ENCODE results near the gene CPEB3. TPM values are rescaled to one million over a fixed set of nuclear protein-coding genes. Genes with fewer than 3 reads are reported as not detected.

Gene CPEB3
- total RNA-seq, 2 donors from 2014 or later = 6.9 to 11.4 TPM

DNA sequence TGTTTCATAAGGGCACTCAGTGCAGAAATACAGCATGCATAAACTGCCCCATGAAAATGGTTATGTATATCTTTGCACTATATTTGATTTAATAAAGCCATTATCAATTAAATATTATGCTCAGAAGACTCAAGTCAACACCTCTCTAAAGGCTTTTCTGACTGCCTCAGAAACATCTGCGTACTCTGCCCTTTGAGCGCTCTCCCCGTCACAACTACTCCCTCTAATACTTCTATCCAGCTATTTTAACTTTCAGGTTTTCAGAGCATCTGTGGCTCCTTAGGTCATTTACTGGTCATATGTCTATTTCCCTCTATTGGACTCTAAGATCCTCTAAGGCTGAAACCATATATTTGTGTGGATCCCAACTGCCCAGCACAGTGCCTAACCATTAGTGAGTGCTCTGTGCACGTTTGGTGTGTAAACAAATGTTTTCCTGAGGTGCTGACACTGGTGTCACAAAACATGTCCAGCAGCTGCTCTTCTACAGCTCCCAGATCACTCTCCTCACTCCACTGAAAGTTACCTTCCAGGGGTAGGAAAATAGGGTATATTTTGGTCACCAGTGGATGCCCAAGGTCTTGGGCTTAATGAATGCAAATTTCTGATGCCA, 188.2 kb downstream of the CPEB3 start:
- Histone ChIP-seq H3K4me1 (peaks cover 0 to 42% of the 10 kb centered on the region in 2 donors), H3K27ac (peak overlapping the region; percentile 68 to 75), H3K4me3 (no peak overlapping the region), H3K9me3 (no peaks in the 10 kb centered on the region), H3K36me3 (no peaks in the 10 kb centered on the region), H3K27me3 (no peaks in the 10 kb centered on the region)
- no peak for DNase-seq (ENCODE audit: low spot score)
- TF ChIP-seq, protein P1, sequence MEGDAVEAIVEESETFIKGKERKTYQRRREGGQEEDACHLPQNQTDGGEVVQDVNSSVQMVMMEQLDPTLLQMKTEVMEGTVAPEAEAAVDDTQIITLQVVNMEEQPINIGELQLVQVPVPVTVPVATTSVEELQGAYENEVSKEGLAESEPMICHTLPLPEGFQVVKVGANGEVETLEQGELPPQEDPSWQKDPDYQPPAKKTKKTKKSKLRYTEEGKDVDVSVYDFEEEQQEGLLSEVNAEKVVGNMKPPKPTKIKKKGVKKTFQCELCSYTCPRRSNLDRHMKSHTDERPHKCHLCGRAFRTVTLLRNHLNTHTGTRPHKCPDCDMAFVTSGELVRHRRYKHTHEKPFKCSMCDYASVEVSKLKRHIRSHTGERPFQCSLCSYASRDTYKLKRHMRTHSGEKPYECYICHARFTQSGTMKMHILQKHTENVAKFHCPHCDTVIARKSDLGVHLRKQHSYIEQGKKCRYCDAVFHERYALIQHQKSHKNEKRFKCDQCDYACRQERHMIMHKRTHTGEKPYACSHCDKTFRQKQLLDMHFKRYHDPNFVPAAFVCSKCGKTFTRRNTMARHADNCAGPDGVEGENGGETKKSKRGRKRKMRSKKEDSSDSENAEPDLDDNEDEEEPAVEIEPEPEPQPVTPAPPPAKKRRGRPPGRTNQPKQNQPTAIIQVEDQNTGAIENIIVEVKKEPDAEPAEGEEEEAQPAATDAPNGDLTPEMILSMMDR (IDR thresholded peaks at IDR 0.05) = no peak

DNA sequence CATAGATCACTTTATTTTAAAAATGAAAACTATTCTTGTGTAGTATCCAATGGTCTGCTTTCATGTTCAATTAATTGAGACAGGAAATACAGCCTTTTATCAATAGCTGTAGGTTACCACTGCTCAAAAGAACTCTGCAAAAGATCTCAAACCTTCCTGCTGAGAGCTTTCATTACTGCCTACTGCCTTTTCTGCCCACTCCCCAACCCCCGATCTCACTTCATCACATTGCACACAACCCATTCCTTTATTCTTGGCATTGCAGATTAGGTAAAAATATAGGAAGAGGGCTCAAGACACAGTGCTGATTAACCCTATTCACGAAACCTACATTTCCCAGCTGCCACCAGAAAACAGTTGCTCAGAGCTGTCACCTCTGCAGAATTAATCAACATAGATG, 195.9 kb downstream of the CPEB3 start:
- DNase-seq (ENCODE audit: low spot score) = no peak
- TF ChIP-seq, protein P1 (IDR thresholded peaks at IDR 0.05) = no peak
- no peak overlapping the region for H3K27ac ChIP-seq
- H3K27me3 ChIP-seq = no peaks in the 10 kb centered on the region
- no peaks in the 10 kb centered on the region for H3K36me3 ChIP-seq
- no peaks in the 10 kb centered on the region for H3K9me3 ChIP-seq
- no peaks in the 10 kb centered on the region for H3K4me1 ChIP-seq
- H3K4me3 ChIP-seq = no peak overlapping the region

DNA sequence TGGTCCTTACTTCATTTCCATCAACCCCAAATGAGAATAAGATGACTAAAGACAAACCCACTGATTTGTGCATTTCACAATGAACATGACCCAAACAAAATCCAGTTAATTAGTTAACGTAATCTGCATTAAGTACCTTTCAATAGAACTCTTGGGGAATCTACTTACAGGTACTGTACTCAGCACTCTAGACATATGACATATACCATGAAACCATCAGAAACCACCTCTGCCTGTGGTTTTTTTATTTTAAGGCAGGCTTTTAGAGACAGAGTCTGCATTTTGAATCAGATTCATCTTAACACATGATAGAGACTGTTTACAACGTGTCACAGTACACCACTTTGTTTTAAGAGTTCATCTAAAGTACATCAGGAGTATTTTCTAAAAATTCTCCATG, 198.9 kb downstream of the CPEB3 start:
- TF ChIP-seq, protein P1 (IDR thresholded peaks at IDR 0.05) = no peak
- no peak overlapping the region for H3K27ac ChIP-seq
- DNase-seq (ENCODE audit: low spot score) = no peak

DNA sequence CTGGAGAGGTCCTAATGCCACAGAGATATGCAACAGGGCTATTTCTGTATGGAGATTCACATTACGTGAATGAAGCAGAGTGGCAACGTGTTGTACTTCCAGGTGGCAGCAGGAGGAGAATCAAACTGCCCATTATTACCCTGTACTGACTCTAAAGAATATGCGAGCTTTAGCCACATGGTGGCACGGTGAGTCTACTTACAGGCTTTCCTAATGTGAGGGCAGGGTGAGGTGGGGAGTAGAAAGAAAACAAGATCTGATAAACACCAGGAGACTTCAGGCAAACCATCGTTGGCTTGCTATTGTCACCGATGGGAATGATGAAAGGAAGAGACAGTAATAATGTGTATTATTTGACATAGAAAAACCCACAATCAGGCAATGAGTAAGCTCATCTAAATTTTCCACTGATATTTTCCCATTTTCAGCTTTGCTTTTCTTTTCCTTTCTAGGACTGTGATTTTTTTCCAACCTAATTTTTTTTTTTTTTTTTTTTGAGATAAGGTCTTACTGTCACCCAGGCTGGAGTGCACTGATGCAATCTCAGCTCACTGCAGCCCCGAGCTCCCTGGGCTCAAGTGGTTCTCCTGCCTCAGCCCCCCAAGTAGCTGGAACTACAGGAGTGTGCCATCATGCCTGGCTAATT, 203.0 kb downstream of the CPEB3 start:
- Histone ChIP-seq H3K9me3 (no peaks in the 10 kb centered on the region), H3K27ac (no peak overlapping the region), H3K4me1 (peaks cover 0 to 21% of the 10 kb centered on the region in 2 donors), H3K4me3 (no peak overlapping the region), H3K36me3 (no peaks in the 10 kb centered on the region), H3K27me3 (no peaks in the 10 kb centered on the region)
- DNase-seq (ENCODE audit: low spot score) = peak; percentile 76
- TF ChIP-seq, protein P1 (IDR thresholded peaks at IDR 0.05) = peak; percentile 49 to 85

More for the DNA sequence above, 198.9 kb downstream of the CPEB3 start:
- no peaks in the 10 kb centered on the region for H3K9me3 ChIP-seq
- no peaks in the 10 kb centered on the region for H3K27me3 ChIP-seq
- no peaks in the 10 kb centered on the region for H3K36me3 ChIP-seq
- H3K4me3 ChIP-seq = no peak overlapping the region
- H3K4me1 ChIP-seq = peaks cover 0 to 12% of the 10 kb centered on the region in 2 donors

DNA sequence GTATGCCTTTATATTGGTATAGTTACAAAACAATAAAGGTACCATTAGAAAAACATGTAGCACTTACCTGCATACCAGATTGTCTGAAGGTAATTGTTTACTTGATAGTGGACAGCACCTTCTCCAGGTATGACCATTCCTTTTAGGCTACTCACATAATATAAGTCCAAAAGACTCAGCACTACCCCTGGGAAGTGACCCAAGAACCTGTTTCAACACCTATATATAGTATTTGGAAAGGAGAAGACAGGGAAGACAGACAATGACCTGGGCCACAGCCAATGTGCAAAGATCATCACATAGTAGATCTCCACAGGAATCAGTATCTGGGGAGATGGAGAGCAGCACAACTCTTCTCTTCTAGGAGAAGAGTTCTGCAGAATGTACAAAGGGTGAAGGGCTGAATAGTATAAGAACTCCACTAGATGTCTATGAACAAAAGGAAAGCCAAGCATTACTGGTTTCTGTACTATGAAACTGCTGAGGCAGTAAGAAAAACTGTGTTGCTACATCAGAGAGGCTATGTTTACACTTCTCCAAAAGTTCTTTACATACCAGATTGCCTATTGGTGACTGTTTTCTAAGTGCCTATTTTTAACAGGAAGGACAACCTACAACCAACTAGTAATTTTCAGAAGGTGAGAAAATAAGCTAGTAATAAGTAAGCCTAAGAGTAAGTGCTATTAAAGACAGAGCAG, 208.1 kb downstream of the CPEB3 start:
- no peak for DNase-seq (ENCODE audit: low spot score)
- H3K9me3 ChIP-seq = no peaks in the 10 kb centered on the region
- TF ChIP-seq, protein P1 (IDR thresholded peaks at IDR 0.05) = no peak
- peaks cover 36% of the 10 kb centered on the region for H3K36me3 ChIP-seq
- no peaks in the 10 kb centered on the region for H3K27me3 ChIP-seq
- no peak overlapping the region for H3K4me3 ChIP-seq
- no peak overlapping the region for H3K27ac ChIP-seq
- H3K4me1 ChIP-seq = peaks cover 0 to 16% of the 10 kb centered on the region in 2 donors
